NCI-H774 (cell line): Measurements from ENCODE around the gene BTBD2.
A peak's percentile ranks its signal among the peaks of the same experiment; 100 is the strongest.

Source experiments
- DNase-seq: peaks from one replicate; lab custom pipeline; 2025; lab: John Stamatoyannopoulos, UW

BTBD2 gene

DNA sequence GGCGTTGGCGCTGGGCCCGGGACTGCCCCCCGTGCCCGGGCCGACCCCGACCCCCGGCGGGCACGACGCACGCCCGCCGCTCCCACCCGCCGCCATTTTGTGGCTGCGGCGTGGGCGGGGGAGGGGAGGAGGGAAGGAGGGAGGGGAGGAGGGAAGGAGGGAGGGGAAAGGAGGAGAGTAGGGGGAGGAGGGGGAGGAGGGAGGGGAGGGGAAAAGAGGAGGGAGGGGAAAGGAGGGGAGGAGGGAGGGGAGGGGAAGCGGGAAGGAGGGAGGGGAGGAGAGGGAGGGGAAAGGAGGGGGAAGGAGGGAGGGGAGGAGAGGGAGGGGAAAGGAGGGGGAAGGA, at the start of gene BTBD2:
Gene BTBD2, minus strand, starts transcription at position 107 of the 343 bp plus-strand sequence. Its CDS starts 11 bp downstream, at position 96.
- DNase-seq = peak; percentile 61

DNA sequence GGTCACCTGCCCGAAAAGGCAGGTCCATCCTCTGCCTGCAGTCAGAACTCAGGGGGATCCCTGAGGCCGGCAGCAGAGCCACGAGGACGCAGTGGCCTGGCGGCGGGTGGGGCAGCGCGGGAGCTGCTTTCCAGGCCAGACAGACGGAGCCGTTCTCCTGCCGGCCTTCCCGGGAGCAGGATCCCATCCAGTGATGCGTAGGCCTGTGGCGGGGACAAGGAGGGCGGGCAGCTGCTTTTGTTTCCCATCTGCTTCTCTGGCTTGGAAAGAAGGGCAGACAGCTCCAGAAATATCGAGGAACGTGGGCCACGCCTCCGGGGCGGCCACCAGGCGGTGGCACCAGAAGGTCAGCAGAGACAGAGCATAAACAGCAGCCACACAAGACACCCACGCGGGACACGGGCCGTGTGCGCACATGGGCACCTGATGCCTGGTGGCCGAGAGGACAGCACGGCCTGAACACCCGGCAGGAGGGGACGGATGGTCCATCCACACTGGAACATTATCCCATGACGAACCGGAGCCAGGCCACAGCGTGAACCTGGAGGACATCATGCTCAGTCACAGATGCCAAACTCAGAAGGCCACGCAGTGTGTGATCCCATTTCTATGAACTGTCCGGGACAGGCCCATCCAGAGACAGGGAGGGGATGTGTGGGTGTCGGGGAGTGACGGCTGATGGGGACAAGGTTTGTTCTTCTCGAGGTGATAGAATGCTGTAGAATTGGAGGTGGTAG, 49.4 kb upstream of the BTBD2 start:
- DNase-seq = no peak

DNA sequence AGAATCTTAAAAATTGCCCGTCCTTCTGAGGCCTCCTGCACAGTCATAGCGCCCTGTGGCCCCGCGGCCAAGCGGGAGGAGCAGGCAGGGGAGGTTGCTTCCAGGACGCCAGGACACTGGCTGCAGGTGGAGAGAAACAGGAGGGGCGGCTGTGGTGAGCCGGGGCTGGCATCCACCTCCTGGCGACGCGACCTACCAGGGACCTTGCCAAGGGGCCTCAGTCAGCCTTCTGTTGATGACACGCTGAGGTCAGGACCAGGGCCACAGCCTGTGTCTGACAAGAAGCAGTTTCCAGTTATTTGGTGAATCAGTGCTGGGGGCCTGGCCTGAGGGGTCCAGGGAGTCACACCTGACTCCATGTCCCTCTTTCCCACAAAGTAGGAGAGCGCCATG, 48.9 kb upstream of the BTBD2 start:
- DNase-seq = no peak

DNA sequence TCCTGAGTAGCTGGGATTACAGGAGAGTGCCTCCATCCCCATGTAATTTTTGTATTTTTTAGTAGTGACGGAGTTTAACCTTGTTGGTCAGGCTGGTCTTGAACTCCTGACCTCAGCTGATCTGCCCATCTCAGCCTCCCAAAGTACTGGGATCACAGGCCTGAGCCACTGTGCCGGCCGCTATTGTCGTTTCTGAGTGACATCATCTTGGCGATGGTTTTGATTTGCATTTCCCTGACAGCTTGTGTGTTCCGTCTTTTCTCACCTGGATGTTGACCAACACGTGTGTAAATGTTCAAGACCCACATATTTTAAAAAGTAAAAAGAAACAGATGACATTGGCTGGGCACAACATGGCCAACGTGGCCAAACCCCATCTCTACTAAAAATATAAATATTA, 48.3 kb upstream of the BTBD2 start:
- DNase-seq = no peak

DNA sequence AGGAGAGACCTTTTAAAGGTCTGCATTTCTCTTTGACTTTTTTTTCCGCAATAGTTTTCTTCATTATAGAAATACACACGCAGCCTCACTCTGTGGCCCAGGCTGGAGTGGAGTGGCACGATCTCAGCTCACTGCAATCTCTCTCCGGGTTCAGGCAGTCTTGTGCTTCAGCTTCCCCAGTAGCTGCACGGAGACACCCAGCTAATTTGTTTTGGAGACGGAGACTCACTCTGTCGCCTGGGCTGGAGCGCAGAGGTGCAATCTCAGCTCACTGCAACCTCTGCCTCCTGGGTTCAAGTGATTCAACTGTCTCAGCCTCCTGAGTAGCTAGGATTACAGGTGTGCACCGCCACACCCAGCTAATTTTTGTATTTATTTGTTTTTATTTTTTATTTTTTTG, 47.3 kb upstream of the BTBD2 start:
- no peak for DNase-seq

DNA sequence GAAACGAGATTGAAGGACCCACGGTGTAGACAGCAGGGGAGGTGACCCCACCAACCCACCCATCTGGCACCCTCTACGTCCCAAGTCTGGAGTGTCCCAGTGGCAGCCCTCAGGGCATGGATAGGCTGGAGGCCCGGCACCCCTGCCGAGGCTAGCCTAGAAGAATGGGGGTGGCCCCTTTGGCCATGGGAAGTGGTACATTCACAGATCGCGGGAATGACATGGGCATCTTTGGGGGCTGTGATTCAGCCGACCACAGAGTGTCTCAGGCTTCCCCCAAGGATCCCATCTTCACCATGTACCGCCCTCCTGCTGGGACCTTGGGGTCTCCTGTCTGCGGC, 46.8 kb upstream of the BTBD2 start:
- DNase-seq = no peak

- peak; percentile 98 for DNase-seq
Measured at GRCh38 chr19:2061495-2062388, 46.2 kb upstream of the BTBD2 start.

DNA sequence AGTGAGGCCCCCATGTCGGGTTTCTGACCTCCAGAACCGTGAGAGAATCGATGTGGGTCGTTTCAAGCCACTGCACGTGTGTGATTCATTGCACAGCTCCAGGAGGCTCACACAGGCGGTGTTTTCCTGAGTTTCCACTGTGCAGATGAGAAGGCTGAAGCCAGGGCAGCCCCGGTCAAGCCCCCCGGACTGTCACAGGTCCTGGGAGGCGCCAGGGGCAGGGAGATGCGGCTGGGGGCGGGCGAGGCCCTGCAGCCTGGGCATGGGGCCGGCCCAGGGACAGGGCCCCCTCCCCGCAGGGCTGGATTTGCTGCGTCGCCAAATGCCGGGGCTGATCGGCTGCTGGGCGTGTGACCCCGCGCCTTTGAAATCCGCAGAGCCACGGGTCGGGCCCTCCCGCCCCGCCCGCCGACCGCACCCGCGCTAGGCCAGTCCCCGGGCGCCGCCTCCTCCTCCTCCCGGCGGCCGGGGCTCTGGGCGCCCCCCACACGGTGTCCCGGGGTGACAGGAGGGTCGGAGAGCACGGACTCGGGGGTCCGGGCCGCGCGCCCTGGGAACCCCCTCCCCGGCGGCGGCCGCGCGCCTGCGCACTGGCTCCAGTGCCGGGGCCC, 45.5 kb upstream of the BTBD2 start:
- DNase-seq = no peak

GRCh38 chr19:2059422-2060201, 44.1 kb upstream of the BTBD2 start:
- peak; percentile 23 for DNase-seq

DNA sequence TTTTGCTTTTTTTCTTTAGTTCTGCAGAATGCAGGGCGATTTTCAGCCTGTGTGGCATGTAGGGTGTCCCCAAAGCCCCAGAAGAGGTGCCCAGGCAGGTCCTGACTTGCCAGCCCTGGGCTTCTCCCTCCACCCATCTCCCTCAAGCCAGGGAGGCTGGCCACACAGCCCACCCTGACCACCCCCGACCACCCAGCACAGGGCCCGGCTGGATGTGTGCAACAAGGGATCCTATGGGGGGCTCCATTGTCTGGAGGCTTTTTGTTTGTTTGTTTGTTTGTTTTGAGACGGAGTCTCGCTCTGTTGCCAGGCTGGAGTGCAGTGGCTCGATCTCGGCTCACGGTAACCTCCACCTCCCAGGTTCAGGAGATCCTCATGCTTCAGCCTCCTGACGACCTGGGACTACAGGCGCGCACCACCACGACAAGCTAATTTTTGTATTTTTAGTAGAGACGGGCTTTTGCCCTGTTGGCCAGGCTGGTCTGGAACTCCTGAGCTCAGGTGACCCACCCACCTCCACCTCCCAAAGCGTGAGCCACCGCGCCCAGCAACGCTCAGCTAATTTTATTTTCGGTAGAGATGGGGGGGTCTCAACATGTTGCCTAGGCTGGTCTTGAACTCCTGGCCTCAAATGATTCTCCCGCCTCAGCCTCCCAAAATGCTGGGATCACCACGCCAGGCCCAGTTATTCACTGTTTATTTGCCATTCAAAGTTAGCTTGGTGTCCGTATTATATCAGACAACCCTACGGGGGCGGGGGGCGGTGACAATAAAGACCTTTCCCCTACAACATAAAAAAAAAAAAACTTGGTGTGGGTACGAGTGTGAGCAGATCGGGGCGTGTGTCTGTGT, 43.3 kb upstream of the BTBD2 start:
- DNase-seq = no peak

GRCh38 chr19:2057484-2058469, 42.3 kb upstream of the BTBD2 start:
- no peak for DNase-seq

DNA sequence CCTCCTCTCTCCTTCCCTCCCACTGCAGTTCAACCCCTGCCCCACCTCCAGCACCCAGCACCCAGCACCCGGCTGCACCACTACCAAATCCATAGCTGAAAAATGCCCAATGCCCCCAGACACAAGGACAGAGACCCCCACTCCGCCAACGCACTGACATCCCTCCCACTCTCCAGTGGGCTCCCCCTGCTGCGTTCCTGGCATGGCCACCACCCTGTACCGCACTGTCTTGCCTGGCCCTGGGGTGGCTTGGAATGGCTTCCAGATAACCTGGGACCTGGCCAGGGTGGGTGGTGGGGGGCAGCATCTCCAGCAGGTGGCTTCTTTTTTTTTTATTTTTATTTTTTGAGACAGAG, 41.3 kb upstream of the BTBD2 start:
- DNase-seq = no peak

- DNase-seq = no peak
Measured at GRCh38 chr19:2055931-2056836, 40.7 kb upstream of the BTBD2 start.

DNA sequence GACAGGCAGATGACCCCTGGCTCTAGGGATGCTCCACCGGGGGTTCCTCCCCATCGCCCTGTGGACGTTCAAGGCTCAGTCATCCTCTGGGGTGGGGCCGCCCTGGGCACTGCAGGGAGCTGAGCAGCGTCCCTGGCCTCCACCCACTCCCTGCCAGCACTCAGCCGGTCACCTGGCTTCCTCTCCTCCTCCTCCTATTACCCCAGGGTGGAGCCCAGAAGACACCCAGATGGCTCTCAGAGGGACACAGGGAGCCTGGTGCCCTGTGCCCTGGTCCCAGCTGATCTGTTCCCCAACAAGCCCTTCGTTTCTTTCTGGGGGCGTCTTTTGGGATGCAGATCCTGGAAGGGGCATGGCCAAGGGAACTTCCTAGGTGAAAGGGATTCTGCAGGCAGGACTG, 39.2 kb upstream of the BTBD2 start:
- no peak for DNase-seq

DNA sequence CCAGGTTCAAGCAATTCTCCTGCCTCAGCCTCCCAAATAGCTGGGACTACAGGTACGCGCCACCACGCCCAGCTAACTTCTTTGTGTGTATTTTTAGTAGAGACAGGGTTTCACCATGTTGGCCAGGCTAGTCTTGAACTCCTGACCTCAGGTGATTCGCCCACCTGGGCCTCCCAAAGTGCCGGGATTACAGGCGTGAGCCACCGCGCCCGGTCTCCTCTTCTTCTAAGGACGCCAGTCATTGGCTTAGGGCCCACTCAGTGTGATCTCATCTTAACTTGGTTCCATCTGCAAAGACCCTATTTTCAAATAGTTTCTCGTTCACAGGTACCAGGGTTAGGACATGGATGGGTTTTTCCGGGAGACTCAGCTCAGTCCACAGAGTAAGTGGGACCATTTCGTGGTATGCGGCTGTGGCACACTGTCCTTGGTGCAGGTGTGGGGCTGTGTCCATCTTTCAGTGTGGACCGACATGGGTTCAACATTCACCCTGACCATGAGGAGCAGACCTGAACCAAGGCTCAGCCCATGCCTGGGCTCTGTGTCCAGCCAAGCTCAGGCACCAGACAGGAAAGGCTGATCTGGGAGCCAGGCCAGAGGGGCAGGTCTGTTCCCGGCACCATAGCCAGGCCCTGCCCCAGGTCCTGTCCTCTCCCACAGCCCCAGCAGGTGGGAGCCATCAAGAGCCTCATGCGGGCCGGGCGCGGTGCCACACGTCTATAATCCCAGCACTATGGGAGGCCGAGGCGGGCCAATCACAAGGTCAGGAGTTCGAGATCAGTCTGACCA, 38.3 kb upstream of the BTBD2 start:
- DNase-seq = no peak

- DNase-seq = no peak
Measured at GRCh38 chr19:2051773-2052704, 36.5 kb upstream of the BTBD2 start.
